Mammary epithelial cell (primary cell): ENCODE data around the gene SCN1A.

ENCODE experiments used
- CTCF ChIP-seq, 2 donors: IDR thresholded peaks in 1 of 2; conservative IDR thresholded peaks in 1 of 2; 2 replicates each; pipeline ENCODE4 v1.5.1; 2011 to 2012; ENCODE audit warnings: inconsistent platforms in 2 of 2, low read length in 2 of 2, mild to moderate bottlenecking in 2 of 2, control low read depth in 1 of 2, low read depth in 1 of 2; ENCODE audit not compliant: insufficient read depth in 1 of 2; ENCODE audit errors: extremely low read depth in 1 of 2
- EZH2 ChIP-seq: IDR thresholded peaks from 2 replicates; pipeline ENCODE4 v1.6.1; 2012; ENCODE audit warnings: low read length, inconsistent platforms, borderline replicate concordance

- TF ChIP-seq CTCF (conservative IDR thresholded peaks at IDR 0.05 in 1 of 2, IDR thresholded peaks at IDR 0.05 in 1 of 2; ENCODE audit: extremely low read depth in 1 of 2, insufficient read depth in 1 of 2, low read depth in 1 of 2, low read length in 2 of 2) (no peak), EZH2 (no peak)
Observed at GRCh38 chr2:166092889-166093288, 34.9 kb downstream of the SCN1A start.
